ENCODE data around the gene FILIP1.

FILIP1 gene

DNA sequence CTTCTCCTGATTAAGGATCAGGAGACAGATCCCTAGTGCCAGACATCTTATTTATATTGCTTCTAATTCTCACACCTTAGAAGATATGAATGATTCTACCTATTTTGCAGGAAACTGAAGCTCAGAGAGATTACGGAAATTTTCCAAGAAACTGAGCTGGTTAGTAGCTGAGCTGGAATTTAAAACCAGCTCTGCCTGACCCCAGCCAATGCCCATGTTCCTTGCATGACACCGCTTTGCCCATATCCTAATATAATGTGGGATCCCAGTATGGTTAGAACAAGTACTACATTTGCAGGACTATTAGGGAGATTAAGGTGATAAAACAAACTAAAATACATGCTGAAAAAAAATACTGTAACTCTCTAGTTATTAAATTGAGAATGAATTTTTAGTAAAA lies 210.9 kb downstream of the FILIP1 start:
- Histone ChIP-seq H3K27ac (ENCODE audit: low read depth, low read length) (no peak overlapping the region), H4K20me1 (ENCODE audit: low read depth, low read length) (peaks cover 14% of the 10 kb centered on the region; the same call in 1 of the 2 replicates), H3K9me3 (ENCODE audit: insufficient read depth, low read length) (no peaks in the 10 kb centered on the region), H3F3A (ENCODE audit: insufficient read depth) (peaks cover 8% of the 10 kb centered on the region; the same call in 1 of the 2 replicates), H3K27me3 (ENCODE audit: low read length) (no peaks in the 10 kb centered on the region), H2AFZ (ENCODE audit: low read depth, low read length, severe bottlenecking) (no peak overlapping the region), H3K4me2 (ENCODE audit: low read depth, low read length, poor library complexity, severe bottlenecking) (peak overlapping the region; percentile 93), H3K79me2 (ENCODE audit: insufficient read depth, low read length) (peaks cover 94% of the 10 kb centered on the region), H3K9me2 (replicated peaks; ENCODE audit: insufficient read depth, low read length) (no peaks in the 10 kb centered on the region), H3K36me3 (ENCODE audit: low read length) (no peaks in the 10 kb centered on the region), H3K9ac (ENCODE audit: low read length) (peak overlapping the region; percentile 81), H3K4me3 (ENCODE audit: insufficient read depth, low read length, poor library complexity, severe bottlenecking) (peak overlapping the region; percentile 91)
- TF ChIP-seq, protein P1, sequence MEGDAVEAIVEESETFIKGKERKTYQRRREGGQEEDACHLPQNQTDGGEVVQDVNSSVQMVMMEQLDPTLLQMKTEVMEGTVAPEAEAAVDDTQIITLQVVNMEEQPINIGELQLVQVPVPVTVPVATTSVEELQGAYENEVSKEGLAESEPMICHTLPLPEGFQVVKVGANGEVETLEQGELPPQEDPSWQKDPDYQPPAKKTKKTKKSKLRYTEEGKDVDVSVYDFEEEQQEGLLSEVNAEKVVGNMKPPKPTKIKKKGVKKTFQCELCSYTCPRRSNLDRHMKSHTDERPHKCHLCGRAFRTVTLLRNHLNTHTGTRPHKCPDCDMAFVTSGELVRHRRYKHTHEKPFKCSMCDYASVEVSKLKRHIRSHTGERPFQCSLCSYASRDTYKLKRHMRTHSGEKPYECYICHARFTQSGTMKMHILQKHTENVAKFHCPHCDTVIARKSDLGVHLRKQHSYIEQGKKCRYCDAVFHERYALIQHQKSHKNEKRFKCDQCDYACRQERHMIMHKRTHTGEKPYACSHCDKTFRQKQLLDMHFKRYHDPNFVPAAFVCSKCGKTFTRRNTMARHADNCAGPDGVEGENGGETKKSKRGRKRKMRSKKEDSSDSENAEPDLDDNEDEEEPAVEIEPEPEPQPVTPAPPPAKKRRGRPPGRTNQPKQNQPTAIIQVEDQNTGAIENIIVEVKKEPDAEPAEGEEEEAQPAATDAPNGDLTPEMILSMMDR (IDR thresholded peaks at IDR 0.05; ENCODE audit: insufficient read depth, low read length, poor library complexity, severe bottlenecking), result no peak
- TF ChIP-seq EZH2phosphoT487 (conservative IDR thresholded peaks at IDR 0.05; ENCODE audit: low read length), result no peak

DNA sequence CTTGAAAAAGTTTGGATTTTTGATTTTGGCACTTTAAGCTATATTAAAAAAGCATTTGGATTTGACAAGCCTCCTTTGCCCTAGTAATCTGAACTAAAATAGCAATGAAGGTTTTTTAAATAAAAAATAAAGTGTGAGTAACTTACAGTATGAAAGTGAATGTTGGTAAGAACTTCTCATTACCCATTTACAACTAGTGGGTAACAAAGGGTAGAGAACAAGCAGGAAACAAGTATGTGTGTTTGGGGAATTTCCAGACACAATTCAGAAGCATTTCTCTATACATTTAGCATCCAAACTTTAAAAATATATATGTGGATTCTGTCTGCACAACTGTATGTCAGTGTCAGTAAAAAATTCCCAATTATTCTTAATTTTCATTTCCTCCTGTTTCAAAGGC lies 211.9 kb downstream of the FILIP1 start:
- Histone ChIP-seq H3K9ac (ENCODE audit: low read length) (peak overlapping the region; percentile 9), H3K27ac (ENCODE audit: low read depth, low read length) (no peak overlapping the region), H3K36me3 (ENCODE audit: low read length) (no peaks in the 10 kb centered on the region), H3K27me3 (ENCODE audit: low read length) (no peaks in the 10 kb centered on the region), H4K20me1 (ENCODE audit: low read depth, low read length) (peaks cover 14% of the 10 kb centered on the region; the same call in 1 of the 2 replicates), H3K9me3 (ENCODE audit: insufficient read depth, low read length) (no peaks in the 10 kb centered on the region), H3K9me2 (replicated peaks; ENCODE audit: insufficient read depth, low read length) (no peaks in the 10 kb centered on the region), H3K4me3 (ENCODE audit: insufficient read depth, low read length, poor library complexity, severe bottlenecking) (peak overlapping the region; percentile 30), H3F3A (ENCODE audit: insufficient read depth) (peaks cover 6% of the 10 kb centered on the region; the same call in 1 of the 2 replicates), H3K4me2 (ENCODE audit: low read depth, low read length, poor library complexity, severe bottlenecking) (peak overlapping the region; percentile 93), H2AFZ (ENCODE audit: low read depth, low read length, severe bottlenecking) (no peak overlapping the region), H3K79me2 (ENCODE audit: insufficient read depth, low read length) (peaks cover 96% of the 10 kb centered on the region)
- TF ChIP-seq, protein P1 (IDR thresholded peaks at IDR 0.05; ENCODE audit: insufficient read depth, low read length, poor library complexity, severe bottlenecking), result no peak
- TF ChIP-seq EZH2phosphoT487 (conservative IDR thresholded peaks at IDR 0.05; ENCODE audit: low read length), result no peak

DNA sequence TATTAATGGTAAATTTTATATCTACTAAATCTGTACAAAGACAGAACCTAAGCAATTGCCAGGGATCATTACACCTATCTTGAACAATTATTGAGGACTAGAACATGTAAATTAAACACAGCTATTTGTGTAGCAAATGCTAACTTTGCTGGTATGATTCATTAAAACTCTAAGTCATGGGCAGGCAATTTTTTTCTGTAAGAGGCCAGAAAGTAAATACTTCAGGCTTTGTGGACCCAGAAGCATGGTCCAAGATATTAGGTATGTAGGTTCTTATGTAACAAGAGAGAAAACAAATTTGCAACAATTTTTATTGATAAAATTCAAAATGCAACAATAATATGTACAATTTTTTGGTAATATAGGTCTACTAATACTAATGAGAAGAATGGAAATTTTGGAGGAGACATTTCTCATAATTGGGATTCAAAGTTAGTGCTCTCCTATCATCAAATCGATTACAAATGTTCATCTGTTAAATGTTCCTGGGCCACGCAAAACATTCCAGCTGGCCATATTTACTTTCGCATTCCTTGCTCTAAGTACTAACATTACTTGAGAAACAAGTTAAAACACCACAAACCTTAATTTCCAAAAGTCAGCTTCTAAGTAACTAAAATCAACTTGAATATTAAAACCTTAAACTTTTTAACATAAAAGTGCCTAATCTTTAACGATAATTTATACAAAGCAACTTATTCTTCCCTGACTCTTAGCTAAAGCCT lies 213.3 kb downstream of the FILIP1 start:
- Histone ChIP-seq H3K9me3 (ENCODE audit: insufficient read depth, low read length) (no peaks in the 10 kb centered on the region), H3F3A (ENCODE audit: insufficient read depth) (peaks cover 4% of the 10 kb centered on the region; the same call in 1 of the 2 replicates), H3K9ac (ENCODE audit: low read length) (no peak overlapping the region), H2AFZ (ENCODE audit: low read depth, low read length, severe bottlenecking) (no peak overlapping the region), H3K4me3 (ENCODE audit: insufficient read depth, low read length, poor library complexity, severe bottlenecking) (no peak overlapping the region), H3K9me2 (replicated peaks; ENCODE audit: insufficient read depth, low read length) (no peaks in the 10 kb centered on the region), H4K20me1 (ENCODE audit: low read depth, low read length) (peaks cover 17% of the 10 kb centered on the region; the same call in 1 of the 2 replicates), H3K27ac (ENCODE audit: low read depth, low read length) (no peak overlapping the region), H3K27me3 (ENCODE audit: low read length) (no peaks in the 10 kb centered on the region), H3K79me2 (ENCODE audit: insufficient read depth, low read length) (peaks cover 96% of the 10 kb centered on the region), H3K4me2 (ENCODE audit: low read depth, low read length, poor library complexity, severe bottlenecking) (peak overlapping the region; percentile 93), H3K36me3 (ENCODE audit: low read length) (no peaks in the 10 kb centered on the region)
- TF ChIP-seq EZH2phosphoT487 (conservative IDR thresholded peaks at IDR 0.05; ENCODE audit: low read length), result no peak
- TF ChIP-seq, protein P1 (IDR thresholded peaks at IDR 0.05; ENCODE audit: insufficient read depth, low read length, poor library complexity, severe bottlenecking), result no peak

Data from SU-DHL-6 (cell line).